Fibroblast of peridontal ligament (primary cell): Measurements from ENCODE around the gene LINGO3.

ENCODE experiments used
- DNase-seq: peaks from one replicate; pipeline ENCODE4 v3.0.0-alpha.2; 2010; ENCODE audit errors: extremely low read depth

The LINGO3 gene

DNA sequence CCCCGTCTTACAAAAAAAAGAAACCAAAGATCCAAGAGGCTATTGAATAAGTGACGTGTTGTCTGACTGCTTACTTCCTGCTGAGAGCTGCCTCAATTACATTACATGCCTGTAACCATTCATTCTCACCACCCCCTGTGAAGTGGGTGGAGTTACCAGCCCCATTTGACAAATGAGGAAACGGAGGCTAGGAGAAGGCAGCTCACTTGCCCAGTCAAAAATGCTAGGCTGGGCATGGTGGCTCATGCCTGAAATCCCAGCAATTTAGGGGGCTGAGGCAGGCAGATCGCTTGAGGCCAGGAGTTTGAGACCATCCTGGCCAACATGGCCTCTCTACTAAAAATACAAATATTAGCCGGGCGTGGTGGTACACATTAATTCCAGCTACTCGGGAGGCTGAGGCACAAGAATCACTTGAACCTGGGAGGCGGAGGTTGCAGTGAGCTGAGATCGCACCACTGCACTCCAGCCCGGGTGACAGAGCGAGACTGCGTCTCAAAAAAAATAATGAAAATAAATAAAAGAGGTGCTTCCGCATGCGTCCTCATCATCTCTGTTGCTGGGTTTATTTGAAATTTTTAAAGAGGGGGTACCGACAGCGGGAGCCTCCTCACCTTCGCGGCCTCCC is 19.9 kb upstream of the LINGO3 start:
- peak; percentile 66 for DNase-seq

DNA sequence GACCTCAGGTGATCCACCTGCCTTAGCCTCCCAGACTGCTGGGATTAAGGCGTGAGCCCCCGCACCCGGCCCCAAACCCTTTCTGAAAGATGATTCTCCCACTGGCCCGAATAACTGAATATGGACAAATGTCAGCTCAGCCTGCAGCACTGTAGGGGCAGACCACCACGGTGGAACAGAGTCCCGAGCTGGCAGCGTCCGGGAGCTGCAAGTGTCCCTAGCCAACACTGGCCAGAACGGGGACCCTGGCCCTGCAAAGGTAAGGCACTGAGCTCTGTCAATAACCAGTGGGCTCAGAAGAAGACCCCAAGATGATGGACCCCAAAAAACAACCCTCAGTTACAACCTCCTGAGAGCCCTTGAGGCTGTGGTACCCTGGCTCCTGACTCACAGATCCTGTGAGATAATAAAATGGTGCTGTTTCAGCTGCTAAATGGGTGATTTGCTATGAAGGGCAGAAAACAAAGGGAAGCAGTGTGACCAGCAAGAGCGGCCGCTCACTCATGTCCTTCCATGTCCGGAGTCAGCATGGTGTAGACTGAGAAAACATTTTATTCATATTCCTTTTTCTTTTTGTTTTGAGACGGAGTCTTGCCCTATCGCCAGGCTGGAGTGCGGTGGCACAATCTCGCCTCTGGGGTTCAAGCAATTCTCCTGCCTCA is 18.9 kb upstream of the LINGO3 start:
- no peak for DNase-seq

DNA sequence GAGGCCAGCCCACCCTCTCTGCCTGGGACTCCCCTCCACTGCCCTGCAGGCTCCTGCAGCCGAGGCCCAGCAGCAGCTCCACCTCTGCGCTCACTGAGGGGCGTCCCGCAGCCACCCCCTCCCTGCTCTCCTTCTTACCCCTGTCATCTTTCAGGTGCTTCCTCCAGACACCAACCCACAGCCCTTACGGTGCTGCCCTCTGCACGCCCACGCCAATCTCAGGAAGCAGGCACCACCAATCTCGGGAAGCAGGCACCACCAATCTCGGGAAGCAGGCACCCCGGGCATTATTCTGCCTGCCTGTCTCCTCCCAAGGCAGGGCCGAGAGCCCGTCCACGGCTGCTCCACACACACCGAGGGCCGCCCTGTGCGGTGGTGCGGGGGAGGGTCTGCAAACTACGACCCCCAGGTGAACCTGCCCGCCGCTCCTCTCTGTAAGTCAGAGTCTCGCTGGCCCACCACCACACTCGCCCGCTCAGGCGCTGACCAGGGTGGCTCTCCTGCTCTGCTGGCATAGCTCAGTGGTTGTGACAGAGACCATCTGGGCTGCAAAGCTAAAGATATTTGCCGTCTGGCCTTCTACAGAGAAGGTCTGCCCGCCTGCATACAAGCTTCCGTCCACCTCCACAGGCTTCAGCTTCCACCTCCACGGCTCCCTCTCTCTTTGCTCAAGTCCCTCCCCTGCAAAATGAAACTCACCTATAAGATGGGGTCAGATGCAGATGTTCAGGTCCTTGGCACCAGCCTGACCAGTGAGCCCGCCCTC is 17.5 kb upstream of the LINGO3 start:
- no peak for DNase-seq

DNA sequence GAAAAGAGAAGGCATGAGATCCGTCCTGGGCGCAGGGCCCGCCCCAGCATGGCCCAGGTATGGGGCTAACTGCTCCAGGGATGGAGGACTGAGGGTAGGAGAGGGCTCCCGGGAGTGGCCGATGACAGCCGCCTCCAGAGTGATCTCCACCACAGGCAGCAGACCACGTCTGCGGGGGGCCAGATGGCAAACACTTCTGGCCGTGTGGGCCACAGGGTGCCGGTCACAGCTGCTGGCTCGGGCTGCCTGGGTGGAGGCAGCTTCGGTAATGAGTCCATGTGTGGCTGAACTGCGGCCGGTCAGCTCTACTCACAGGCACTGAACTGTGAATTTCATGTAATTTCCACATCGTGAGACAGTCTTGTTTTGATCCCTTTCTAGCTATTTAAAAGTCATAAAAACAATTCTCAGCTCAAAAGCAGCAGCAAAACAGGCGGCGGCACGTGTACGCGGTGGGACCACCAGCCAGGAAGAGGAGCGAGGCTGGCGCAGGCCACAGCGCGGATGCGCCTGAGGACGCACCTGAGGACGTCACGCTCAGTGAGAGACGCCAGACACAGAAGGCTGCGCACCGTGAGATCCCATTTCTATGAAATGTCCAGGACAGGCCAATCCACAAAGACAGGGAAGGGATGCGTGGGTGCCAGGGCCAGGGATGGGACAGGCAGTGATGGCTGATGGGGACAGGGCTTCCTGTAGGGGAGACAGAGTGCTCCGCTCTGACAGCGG is 16.4 kb upstream of the LINGO3 start:
- DNase-seq = no peak

DNA sequence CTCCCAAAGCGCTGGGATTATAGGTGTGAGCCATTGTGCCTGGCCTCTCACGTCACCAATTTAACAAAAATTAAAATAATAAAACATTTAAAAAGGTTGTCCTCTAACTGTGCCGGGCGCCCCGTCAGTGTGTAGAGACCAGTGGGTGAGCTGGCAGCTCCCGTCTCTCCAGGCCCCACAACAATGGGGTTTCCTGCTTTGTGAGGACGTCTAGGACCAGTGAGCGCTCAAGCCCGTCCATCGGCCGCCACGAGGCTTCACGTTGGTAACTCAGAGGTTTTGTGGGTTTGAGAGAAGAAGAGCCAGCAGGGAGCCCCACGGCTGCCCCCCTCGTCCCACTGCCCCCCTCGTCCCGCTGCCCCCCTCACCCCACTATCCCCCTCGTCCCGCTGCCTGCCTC is 15.8 kb upstream of the LINGO3 start:
- DNase-seq = no peak

DNA sequence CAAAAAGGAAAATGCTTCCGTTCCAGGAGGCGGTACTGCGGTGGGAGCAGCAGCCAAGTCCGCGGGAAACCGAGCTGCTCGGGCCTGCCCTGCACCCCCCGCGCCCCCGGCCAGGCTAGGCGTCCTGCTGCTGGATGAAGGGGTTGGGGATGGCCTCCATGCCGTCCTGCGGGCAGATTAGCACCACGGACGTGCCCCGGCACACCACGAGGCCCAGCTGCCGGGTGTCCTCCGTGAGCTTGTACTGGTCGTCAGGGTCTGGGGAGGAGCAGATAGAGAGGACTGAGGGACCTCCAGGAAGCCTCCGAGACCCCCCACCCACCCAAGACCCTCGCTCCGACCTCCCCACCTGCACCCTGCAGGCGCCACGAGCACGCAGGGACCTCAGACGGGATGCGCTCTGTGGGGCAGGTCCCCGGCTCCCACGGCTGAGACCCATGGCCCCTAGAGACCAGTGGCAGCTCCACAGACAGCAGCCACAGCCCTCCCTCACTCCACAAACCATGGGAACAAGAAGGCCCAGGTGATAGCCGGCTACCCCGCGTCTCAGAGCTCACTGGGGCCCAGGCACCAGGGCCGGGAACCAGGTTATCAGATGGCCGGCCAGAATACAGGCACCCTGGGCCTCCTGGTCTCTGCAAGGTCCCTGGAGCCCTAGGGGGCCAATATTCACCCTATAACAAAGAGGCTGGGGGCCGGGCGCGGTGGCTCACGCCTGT is 13.8 kb upstream of the LINGO3 start:
- no peak for DNase-seq

DNA sequence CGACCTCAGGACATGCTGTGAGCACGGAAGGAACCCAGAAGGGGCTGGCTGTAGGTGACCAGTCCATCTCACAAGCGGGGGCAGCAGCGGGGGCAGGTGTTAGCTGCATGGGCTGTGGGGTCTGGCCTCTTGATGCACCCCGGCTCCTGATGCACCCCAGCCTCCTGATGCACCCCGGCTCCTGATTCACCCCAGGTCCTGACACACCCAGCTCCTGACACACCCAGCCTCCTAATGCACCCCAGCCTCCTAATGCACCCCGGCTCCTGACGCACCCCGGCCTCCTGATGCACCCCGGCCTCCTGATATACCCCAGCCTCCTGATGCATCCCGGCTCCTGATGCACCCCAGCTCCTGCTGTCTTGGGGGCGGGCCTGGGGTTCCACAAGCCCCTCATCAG is 13.0 kb upstream of the LINGO3 start:
- no peak for DNase-seq

DNA sequence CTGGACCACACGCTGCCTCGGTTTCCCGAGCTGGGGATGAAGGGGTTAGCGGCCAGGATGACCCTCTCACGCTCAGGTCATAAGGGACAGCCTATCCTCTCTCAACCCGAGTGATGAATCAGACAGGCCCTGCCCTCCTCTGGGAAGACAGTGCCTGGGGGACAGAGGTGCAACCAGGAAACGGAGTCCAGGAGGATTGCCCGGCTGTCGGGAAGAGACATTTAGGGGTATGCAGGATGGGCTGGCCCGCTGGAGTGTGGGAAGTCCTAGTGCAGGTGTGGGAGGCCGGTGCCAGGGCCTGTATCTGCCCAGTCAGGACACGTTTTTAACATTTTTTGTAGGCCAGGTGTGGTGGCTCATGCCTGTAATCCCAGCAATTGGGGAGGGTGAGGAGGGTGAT is 12.1 kb upstream of the LINGO3 start:
- DNase-seq = no peak

DNA sequence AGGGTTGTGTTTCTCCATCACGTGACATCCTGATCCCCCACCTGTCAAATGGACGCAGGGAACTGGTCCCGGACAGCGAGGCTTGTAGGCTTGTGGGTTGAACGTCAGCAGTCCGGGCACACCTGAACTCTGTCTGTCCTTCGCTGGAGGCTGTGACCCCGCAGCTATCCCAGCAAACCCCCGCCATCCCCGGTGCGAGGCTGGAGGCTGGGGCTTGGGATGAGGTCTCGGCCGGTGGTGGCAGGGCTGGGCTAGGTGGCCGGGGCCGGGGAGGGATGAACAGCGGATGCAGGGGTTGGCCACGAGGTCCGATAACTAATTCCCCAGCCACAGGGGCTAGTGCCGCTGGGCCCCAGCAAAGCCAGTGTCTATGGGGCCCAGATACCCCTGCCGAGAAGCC is 11.6 kb upstream of the LINGO3 start:
- DNase-seq = no peak

DNA sequence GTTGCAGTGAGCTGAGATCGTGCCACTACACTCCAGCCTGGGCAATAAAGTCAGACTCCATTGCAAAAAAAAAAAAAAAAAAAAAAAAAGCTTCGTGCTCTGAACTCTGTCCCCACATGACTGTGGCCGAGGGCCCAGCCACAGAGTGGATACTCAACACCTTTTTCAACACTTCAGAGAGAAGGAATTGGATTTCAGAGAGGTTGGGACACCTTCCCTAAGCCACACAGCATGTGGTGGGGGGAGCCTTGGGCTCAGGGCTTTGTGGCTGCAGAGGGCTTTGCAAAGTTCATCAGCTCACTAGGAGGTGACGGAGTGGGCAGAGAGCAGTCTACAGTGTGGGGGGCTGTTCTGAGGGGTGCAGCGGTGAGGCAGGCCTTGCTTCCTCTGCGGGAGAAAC is 11.0 kb upstream of the LINGO3 start:
- DNase-seq = no peak

DNA sequence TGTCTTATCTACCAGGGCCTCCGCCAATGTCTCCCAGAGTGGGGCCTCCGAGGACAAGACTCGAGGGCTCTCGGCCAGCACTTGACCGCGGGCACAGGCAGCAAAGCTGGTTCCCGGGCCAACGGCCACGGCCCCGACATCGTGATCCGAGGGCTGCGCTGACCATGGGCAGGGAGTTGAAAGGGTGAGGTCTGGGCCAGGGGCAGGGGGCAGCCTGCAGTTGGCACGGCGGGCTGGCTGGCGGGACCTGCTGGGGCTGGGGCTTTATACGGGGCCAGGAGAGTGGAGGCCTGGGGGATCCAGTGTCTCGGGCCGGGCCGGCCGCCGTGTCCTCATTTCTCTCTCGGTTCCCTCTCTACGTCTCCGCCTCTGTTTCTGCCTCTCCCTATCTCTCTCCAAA is 9.8 kb upstream of the LINGO3 start:
- no peak for DNase-seq

DNA sequence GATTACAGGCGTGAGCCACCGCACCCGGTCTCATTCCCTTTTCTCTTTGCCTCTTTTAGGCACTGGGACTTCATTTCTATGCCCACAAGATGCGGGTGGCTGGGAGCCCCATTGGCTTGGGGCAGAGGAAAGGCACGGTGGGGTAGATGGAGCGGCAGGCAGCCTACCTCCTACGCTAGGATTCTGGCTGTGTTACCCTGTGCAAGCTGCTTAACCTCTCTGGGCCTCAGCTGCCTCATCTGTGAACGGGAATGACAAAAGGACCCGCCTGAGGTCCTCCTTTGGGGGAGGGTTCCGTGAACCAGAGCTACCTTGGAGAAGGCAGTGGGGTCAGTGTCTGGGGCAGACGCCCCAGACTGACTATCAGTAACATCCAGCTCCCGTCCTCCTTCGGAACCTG is 9.3 kb upstream of the LINGO3 start:
- no peak for DNase-seq

DNA sequence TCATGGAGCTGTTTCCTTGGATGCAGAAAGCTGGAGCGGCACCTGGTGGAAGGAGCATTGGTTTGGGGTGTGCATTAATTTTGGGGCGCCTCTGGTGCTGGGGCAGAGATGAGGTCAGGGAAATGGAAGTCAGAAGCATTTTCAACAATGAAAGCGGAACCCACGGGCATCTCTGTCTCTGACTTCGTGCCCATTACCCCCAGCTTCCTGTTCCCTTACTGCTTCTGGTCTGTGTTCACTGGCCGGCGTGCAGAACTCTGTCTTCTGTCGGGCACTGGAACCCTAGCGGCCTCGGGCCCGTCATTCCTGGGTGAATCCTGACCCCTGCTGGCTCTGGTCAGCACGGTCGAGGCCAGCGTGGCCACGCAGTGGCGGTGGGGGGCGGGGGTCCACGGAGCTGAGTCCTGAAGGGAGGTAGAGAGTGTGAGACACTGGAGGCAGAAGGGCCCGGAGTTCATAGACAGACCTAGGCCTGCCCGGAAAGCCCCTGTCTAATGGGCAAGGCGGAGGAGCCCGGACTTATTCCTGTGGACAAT is 7.9 kb upstream of the LINGO3 start:
- peak; percentile 63 for DNase-seq

DNA sequence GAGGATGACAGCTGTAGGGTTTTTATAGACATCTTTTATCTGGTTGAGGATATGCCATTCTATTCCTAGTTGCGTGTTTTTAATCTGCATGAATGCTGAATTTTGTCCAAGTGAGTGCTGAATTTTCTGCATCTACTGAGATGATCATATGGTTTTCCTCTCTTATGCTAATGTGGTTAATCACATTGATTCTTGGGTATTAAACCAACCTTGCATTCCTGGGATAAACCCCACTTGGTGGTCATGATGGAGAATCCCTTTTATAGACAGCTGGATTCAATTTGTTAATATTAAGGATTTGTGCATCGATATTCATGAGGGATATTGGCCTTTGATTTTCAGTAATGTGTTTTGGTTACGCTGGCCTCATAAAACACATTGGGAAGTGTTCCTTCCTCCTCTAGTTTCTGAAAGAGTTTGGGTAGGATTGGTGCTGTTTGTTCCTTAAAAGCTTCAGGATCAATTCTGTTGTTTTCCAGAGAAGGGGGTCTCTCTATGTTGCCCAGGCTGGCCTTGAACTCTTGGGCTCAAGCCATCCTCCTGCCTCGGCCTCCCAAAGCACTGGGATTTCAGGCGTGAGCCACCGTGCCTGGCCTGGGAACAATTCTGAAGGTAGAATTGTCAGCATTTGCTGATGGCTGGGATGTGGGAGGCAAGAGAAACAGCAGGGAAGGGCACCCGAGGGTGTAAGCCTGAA is 7.3 kb upstream of the LINGO3 start:
- no peak for DNase-seq

DNA sequence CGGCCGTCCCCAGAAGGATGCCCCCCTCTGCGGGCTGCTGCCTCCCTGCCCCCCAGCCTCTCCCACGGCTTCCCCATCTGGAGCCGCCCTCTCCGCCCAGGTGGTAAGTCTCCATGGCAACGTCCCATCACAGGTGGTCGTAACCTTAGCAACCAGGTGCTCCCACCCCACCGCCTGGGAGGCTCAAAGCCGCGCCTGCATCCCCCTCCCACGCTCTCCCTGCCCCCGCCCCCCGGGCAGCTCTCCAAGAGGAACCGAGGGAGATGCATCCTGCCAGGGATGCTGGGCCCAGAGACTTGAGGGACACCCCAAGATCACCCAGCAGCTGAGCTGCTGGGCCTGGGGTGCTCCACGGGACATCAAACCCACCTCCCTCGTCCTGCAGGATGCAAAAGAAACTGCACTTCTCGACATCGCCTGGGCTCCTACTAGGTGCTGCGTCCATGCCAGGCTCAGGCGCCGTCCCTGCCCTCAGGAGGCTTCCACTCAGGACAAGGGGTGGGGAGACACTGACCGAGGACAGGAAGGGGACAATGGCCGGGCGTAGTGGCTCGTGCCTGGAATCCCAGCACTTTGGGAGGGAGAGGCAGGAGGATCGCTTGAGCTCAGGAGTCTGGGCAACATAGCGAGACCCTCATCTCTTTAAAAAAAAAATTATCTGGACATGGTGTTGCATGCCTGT is 5.0 kb upstream of the LINGO3 start:
- no peak for DNase-seq

DNA sequence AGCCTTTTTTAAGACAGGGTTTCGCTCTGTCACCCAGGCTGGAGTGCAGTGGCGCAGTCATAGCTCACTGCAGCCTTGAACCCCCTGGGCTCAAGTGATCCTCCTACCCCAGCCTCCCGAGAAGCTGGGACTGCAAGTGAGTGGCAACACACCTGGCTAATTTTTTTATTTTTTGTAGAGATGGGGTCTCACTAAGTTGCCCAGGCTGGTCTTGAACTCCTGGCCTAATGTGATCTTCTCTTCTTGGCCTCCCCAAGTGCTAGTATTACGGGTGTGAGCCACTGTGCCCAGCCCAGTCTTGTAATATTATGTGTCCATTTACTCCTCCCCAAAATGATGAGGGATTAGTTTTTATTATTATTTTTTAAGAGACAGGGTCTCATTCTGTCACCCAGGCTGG is 3.1 kb upstream of the LINGO3 start:
- DNase-seq = no peak

DNA sequence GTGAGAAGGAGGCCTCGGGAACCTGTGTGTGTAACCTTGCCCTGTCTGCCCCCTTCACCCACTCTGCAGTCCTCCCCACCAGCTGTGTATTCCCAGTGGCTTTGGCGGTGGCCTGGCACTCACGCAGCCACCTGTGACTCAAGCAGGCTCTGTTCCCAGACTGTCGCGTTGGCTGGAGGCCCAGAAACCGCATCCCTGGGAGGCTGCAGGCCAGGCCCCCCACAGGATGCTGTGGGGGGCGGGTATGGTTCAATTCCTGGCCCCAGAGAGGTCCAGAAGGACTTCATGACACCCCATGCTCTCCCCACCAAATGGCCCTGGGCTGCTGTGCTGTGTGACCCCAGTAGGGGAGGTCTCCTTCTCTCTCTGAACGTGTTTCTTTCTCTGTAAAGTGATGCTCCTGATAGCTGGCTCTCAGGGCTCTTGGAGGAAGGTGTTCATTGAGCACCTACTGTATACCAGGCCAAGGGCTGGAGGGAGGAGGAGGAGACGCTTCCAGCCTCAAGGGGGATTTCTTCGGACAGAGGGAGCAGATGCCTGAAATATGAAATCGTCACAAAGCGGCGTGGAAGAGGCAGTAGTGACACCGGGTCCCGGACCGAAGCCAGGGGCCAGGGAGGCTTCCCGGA is 1.9 kb upstream of the LINGO3 start:
- peak; percentile 18 for DNase-seq

DNA sequence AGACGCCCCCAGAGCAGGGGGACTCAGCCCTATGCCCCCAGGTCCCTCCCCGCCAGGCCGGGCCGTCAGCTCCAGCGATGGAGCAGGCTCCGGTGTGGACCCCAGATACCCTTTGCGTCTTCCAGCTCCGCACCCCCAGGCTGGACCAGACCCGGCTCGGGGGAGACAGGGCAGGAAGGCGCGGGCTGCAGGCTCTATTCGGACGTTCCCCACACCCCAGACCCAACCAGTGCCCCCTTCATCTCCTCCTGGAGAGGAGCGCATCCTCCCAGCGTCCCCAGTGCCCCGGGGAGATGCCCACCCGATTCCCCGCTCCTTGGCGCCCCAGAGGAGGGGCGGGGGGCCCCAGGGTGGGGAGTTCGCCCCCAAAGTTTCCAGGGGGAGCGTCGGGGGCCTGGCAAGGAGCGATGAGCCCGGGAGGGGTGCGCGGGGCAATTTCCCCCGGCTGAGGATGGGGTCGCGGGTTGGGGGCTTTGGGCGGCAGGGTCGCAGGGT is 389 bp downstream of the LINGO3 start:
- DNase-seq = no peak

DNA sequence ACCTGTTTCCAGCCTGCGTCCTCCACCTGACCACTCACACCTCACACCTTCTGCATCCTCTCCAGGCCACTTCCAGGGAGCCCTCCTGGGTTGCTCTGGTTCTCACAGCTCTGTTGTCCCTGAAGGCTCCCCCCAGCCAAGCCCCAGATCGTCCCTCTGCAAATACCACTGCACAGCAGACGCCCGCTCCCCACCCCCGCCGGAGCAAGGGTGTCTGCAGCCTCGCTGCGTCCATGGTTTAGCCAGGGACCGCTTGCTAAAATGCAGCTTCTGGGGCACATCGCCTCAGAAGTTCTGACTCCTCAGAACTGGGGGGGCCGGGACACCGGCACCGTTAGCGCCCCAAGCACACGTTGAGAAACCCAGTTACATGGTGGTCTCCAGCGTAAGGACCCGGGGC is 983 bp downstream of the LINGO3 start:
- no peak for DNase-seq
